ENCODE measurements around the gene B3GALNT2.
"Not testable (repeated sequence)": the region's sequence is repeated elsewhere in the genome, so short reads cannot be mapped to it uniquely, and the experiment has no call there.

DNA sequence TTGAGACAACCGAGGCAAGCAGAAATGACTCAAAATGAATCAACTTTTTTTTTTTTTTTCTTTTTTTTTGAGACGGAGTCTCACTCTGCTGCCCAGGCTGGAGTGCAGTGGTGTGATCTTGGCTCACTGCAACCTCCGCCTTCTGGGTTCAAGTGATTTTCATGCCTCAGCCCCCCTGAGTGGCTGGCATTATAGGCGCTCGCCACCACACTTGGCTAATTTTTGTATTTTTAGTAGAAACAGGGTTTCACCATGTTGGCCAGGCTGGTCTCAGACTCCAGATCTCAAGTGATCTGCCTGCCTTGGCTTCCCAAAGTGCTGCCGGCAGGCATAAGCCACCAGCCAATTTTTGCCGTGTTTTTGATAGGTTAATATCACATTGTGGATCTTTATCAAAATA is 46.4 kb downstream of the B3GALNT2 start:
- not testable (repeated sequence) for TF ChIP-seq GLIS1 (tag by site-specific recombination; IDR thresholded peaks at IDR 0.05)
- TF ChIP-seq, protein P1, sequence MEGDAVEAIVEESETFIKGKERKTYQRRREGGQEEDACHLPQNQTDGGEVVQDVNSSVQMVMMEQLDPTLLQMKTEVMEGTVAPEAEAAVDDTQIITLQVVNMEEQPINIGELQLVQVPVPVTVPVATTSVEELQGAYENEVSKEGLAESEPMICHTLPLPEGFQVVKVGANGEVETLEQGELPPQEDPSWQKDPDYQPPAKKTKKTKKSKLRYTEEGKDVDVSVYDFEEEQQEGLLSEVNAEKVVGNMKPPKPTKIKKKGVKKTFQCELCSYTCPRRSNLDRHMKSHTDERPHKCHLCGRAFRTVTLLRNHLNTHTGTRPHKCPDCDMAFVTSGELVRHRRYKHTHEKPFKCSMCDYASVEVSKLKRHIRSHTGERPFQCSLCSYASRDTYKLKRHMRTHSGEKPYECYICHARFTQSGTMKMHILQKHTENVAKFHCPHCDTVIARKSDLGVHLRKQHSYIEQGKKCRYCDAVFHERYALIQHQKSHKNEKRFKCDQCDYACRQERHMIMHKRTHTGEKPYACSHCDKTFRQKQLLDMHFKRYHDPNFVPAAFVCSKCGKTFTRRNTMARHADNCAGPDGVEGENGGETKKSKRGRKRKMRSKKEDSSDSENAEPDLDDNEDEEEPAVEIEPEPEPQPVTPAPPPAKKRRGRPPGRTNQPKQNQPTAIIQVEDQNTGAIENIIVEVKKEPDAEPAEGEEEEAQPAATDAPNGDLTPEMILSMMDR (tag by site-specific recombination; IDR thresholded peaks at IDR 0.05) = not testable (repeated sequence)
